ENCODE measurements around the gene CORIN. TPM values are rescaled to one million over a fixed set of nuclear protein-coding genes. Genes with fewer than 3 reads are reported as not detected.

CORIN gene
- total and polyA plus RNA-seq, 10 of the 15 experiments (the other 5 are each of a cell fraction or from before 2014, with no cell fraction given): 0.02 to 0.45 (median 0.09) TPM; not detected in 3

GRCh38 chr4:47667552-47667951 is 170.3 kb downstream of the CORIN start:
- POLR2A ChIA-PET: no interaction called here
- 64% methylated on average over 3 of the region's 3 CpGs for WGBS (ENCODE audit: insufficient coverage, insufficient replicate concordance, low lambda C conversion rate, missing lambda C conversion rate)
- CTCF ChIA-PET: interaction anchor here (0.5 kb wide), 1 partner anchor 383 kb away, joined by 3 read pairs; no protein-coding TSS in a partner anchor

More at GRCh38 chr4:47667552-47667951, 170.3 kb downstream of the CORIN start:
- Histone ChIP-seq H3K4me3 (no peak overlapping the region), H4K20me1 (ENCODE audit: control insufficient read depth, insufficient read depth) (no peaks in the 10 kb centered on the region), H3K27me3 (replicated peaks in 1 of 2; ENCODE audit: control insufficient read depth in 2 of 2, insufficient read depth in 2 of 2, low read length in 1 of 2) (no peaks in the 10 kb centered on the region; a peak in 1 of 4 replicates), H3K27ac (ENCODE audit: control insufficient read depth, insufficient read depth) (no peak overlapping the region), H3K4me1 (ENCODE audit: control insufficient read depth, insufficient read depth, low read length) (no peaks in the 10 kb centered on the region), H3K36me3 (ENCODE audit: control insufficient read depth in 2 of 2, insufficient read depth in 2 of 2, low read length in 1 of 2) (no peaks in the 10 kb centered on the region), H3K9ac (ENCODE audit: control insufficient read depth, insufficient read depth, low read length) (no peak overlapping the region), H2AFZ (ENCODE audit: control insufficient read depth, low read depth, low read length) (no peak overlapping the region), H3K9me3 (replicated peaks; ENCODE audit: control insufficient read depth, insufficient read depth, low read length) (no peaks in the 10 kb centered on the region), H3K79me2 (ENCODE audit: control insufficient read depth, insufficient read depth, low read length) (no peaks in the 10 kb centered on the region), H3K4me2 (ENCODE audit: control insufficient read depth, insufficient read depth) (no peak overlapping the region)
- BruUV-seq (replicated peaks): no TSS peak
- DNase-seq (ENCODE audit: low read depth, low spot score): no peak
- no peak for FAIRE-seq
- intact Hi-C loops (cut with micrococcal nuclease; ENCODE audit: unreplicated experiment) (loop anchor here (5.0 kb wide), 2 partner anchors 175 to 265 kb away; no protein-coding TSS in a partner anchor), in situ Hi-C loops (cut with MboI) (no loop called here)
- no peak for ATAC-seq
- RAD21 ChIA-PET (ENCODE audit: unreplicated experiment): no interaction called here
- SMC1A ChIA-PET (ENCODE audit: uncharacterized antibody, unreplicated experiment): no interaction called here
- TF ChIP-seq MLLT1 (IDR thresholded peaks at IDR 0.05) (no peak), STAT3 (IDR thresholded peaks at IDR 0.05; ENCODE audit: low read depth, low read length) (no peak), YBX1 (IDR thresholded peaks at IDR 0.05) (no peak), CBX5 (IDR thresholded peaks at IDR 0.05; ENCODE audit: low read depth) (no peak), ZNF384 (IDR thresholded peaks at IDR 0.05; ENCODE audit: borderline replicate concordance, low read depth, low read length) (no peak), RAD21 (IDR thresholded peaks at IDR 0.05; ENCODE audit: insufficient read depth, low read depth, low read length) (no peak), SIN3A (IDR thresholded peaks at IDR 0.05; ENCODE audit: low read depth, low read length) (no peak), USF1 (IDR thresholded peaks at IDR 0.05; ENCODE audit: borderline replicate concordance, extremely low read length, insufficient read depth, low read depth, low read length) (no peak), E2F4 (IDR thresholded peaks at IDR 0.05; ENCODE audit: low read depth, low read length) (no peak), SMAD5 (IDR thresholded peaks at IDR 0.05; ENCODE audit: low read depth) (no peak), RAD51 (IDR thresholded peaks at IDR 0.05) (no peak), BCLAF1 (IDR thresholded peaks at IDR 0.05) (no peak), CHD4 (IDR thresholded peaks at IDR 0.05) (no peak), ZBTB4 (CRISPR knock-in tag; IDR thresholded peaks at IDR 0.05) (no peak)

Data from GM12878 (cell line).